ENCODE results near the gene LCORL. TPM values are rescaled to one million over a fixed set of nuclear protein-coding genes. Genes with fewer than 3 reads are reported as not detected.

The LCORL gene
- total RNA-seq, 1 experiment from 2014 or later: 18.0 TPM

GRCh38 chr4:17875402-17876070, 146.0 kb downstream of the LCORL start (continued):
- TF ChIP-seq CTCF (IDR thresholded peaks at IDR 0.05 in 2 of 3, conservative IDR thresholded peaks at IDR 0.05 in 1 of 3; ENCODE audit: borderline replicate concordance in 1 of 3, insufficient read depth in 1 of 3, low read depth in 2 of 3, low read length in 2 of 3) (no peak), RAD21 (IDR thresholded peaks at IDR 0.05; ENCODE audit: low read depth) (no peak), SP1 (IDR thresholded peaks at IDR 0.05; ENCODE audit: low read depth) (no peak), TCF7L2 (IDR thresholded peaks at IDR 0.05; ENCODE audit: borderline replicate concordance, extremely low read depth, insufficient read depth, insufficient read length) (no peak), POLR2A (IDR thresholded peaks at IDR 0.05; ENCODE audit: borderline replicate concordance, extremely low read depth, insufficient read depth, insufficient read length) (no peak), JUND (IDR thresholded peaks at IDR 0.05) (no peak), ATF3 (IDR thresholded peaks at IDR 0.05) (no peak)

GRCh38 chr4:17869327-17869726, 152.2 kb downstream of the LCORL start:
- intact Hi-C loops (cut with micrococcal nuclease): no loop called here
- H3K4me1 ChIP-seq (ENCODE audit: control insufficient read depth in 1 of 2, insufficient read depth in 2 of 2, low read length in 2 of 2): no peaks in the 10 kb centered on the region
- H4K20me1 ChIP-seq (ENCODE audit: insufficient read depth): no peaks in the 10 kb centered on the region
- no peak overlapping the region for H3K4me2 ChIP-seq (ENCODE audit: low read length)
- ChIA-PET RAD21 (ENCODE audit: low non-redundant PET in 1 of 2, low total read pairs in 2 of 2, uncharacterized antibody in 2 of 2, unreplicated experiment in 2 of 2) (no interaction called here), POLR2A (no interaction called here), CTCF (no interaction called here)
- ATAC-seq (no peak), DNase-seq (ENCODE audit: low read depth, low spot score) (no peak)
- no peak overlapping the region for H3K27ac ChIP-seq (ENCODE audit: low read depth, low read length)
- H3K9ac ChIP-seq (ENCODE audit: low read length): no peak overlapping the region
- no peak overlapping the region for H3K4me3 ChIP-seq (replicated peaks in 1 of 2; ENCODE audit: low read depth in 1 of 2, low read length in 2 of 2)
- BruUV-seq (replicated peaks): no TSS peak
- no peaks in the 10 kb centered on the region for H3K36me3 ChIP-seq (ENCODE audit: control insufficient read depth in 1 of 2, insufficient read depth in 2 of 2, low read length in 2 of 2)
- no peaks in the 10 kb centered on the region for H3K9me3 ChIP-seq (ENCODE audit: control insufficient read depth in 1 of 2, insufficient read depth in 1 of 2, low read depth in 1 of 2, low read length in 2 of 2)
- TF ChIP-seq RAD21 (IDR thresholded peaks at IDR 0.05; ENCODE audit: low read depth): no peak
- TF ChIP-seq EZH2phosphoT487 (IDR thresholded peaks at IDR 0.05; ENCODE audit: borderline replicate concordance): no peak
- no peak for TF ChIP-seq EGR1 (IDR thresholded peaks at IDR 0.05; ENCODE audit: low read depth)
- no peaks in the 10 kb centered on the region for H3K79me2 ChIP-seq (ENCODE audit: insufficient read depth, low read length)
- no peak overlapping the region for H2AFZ ChIP-seq (ENCODE audit: low read depth, low read length, poor library complexity, severe bottlenecking)
- no peaks in the 10 kb centered on the region for H3K9me2 ChIP-seq (ENCODE audit: insufficient read depth)
- H3K27me3 ChIP-seq (ENCODE audit: insufficient read depth, low read length): no peaks in the 10 kb centered on the region

Data from HCT116 (cell line).